HCT116 (cell line): Measurements from ENCODE around the gene SNTG2. TPM values are rescaled to one million over a fixed set of nuclear protein-coding genes. Genes with fewer than 3 reads are reported as not detected.

Source experiments
- ATAC-seq: fragments of 200-7000 bp; cut with Tn5 transposase; 2 replicates; pipeline ENCODE4 v1.9.1; 2020; ENCODE audit warnings: mild to moderate bottlenecking, moderate library complexity
- BruUV-seq: library from RNA; stranded (reverse); fragments of 400-500 nt; replicated peaks from 2 replicates; lab custom pipeline; 2021; lab: Mats Ljungman, UMichigan
- CTCF ChIA-PET: fragments of 300-600 bp; sonication (Branson Sonifier 250); formaldehyde crosslinking; loops from one replicate; lab custom pipeline; 2021; ENCODE audit warnings: antibody characterized with exemption; lab: Charles Lee
- POLR2A ChIA-PET: fragments of 300-600, 350-600 bp; sonication (Branson Sonifier 250); formaldehyde crosslinking; loops from one replicate; lab custom pipeline; 2021; ENCODE audit warnings: antibody characterized with exemption; lab: Charles Lee
- RAD21 ChIA-PET, 2 experiments: fragments of 300-600 bp; sonication (Branson Sonifier 250); formaldehyde crosslinking; loops; one replicate each; lab custom pipeline; 2023; ENCODE audit warnings: low total read pairs in 2 of 2; ENCODE audit not compliant: uncharacterized antibody in 2 of 2, unreplicated experiment in 2 of 2, low non-redundant PET in 1 of 2; lab: Charles Lee
- DNase-seq: peaks from one replicate; pipeline ENCODE4 v3.0.0-alpha.2; 2010; ENCODE audit warnings: low read depth, low spot score
- H2AFZ ChIP-seq: fragments of 200-600 bp; shearing (Covaris generic), sonication (generic); 2 replicates; pipeline ENCODE4 v1.6.1; 2017; ENCODE audit warnings: low read depth, mixed run types, mixed read lengths, antibody characterized with exemption, low read length; ENCODE audit not compliant: poor library complexity, severe bottlenecking
- H3K27ac ChIP-seq: 2 replicates; pipeline ENCODE4 v1.5.1; 2012; ENCODE audit warnings: low read depth, low read length
- H3K27me3 ChIP-seq: fragments of 200-600 bp; sonication (generic); 2 replicates; pipeline ENCODE4 v1.6.1; 2016; ENCODE audit warnings: mixed run types, low read length, mixed read lengths; ENCODE audit not compliant: insufficient read depth
- H3K36me3 ChIP-seq, 2 experiments: fragments of 200-500 bp in 1 of 2; fragments of 200-600 bp in 1 of 2; sonication (Bioruptor generic) in 1 of 2; sonication (generic) in 1 of 2; 2 replicates each; pipeline versions ENCODE4 v1.5.1 to v1.6.1; 2014 to 2016; ENCODE audit warnings: low read length in 2 of 2, inconsistent platforms in 1 of 2, mixed read lengths in 1 of 2, mixed run types in 1 of 2; ENCODE audit not compliant: insufficient read depth in 2 of 2, control insufficient read depth in 1 of 2
- H3K4me1 ChIP-seq, 2 experiments: fragments of 200-600 bp in 1 of 2; sonication (generic) in 1 of 2; 2 replicates each; pipeline versions ENCODE4 v1.5.1 to v1.6.1; 2012 to 2017; ENCODE audit warnings: low read length in 2 of 2, inconsistent platforms in 1 of 2, mild to moderate bottlenecking in 1 of 2, mixed read lengths in 1 of 2, mixed run types in 1 of 2, moderate library complexity in 1 of 2; ENCODE audit not compliant: insufficient read depth in 2 of 2, control insufficient read depth in 1 of 2
- H3K4me2 ChIP-seq: fragments of 200-600 bp; sonication (generic); 2 replicates; pipeline ENCODE4 v1.6.1; 2017; ENCODE audit warnings: mixed run types, low read length, mixed read lengths
- H3K4me3 ChIP-seq, 2 experiments: fragments of 200-600 bp in 1 of 2; sonication (generic) in 1 of 2; replicated peaks in 1 of 2; 2 replicates each; pipeline ENCODE4 v1.5.1; 2011 to 2016; ENCODE audit warnings: low read length in 2 of 2, control low read depth in 1 of 2, low read depth in 1 of 2, mild to moderate bottlenecking in 1 of 2, mixed read lengths in 1 of 2, mixed run types in 1 of 2
- H3K79me2 ChIP-seq: fragments of 200-600 bp; sonication (generic); 2 replicates; pipeline ENCODE4 v1.6.1; 2017; ENCODE audit warnings: mild to moderate bottlenecking, mixed run types, low read length, moderate library complexity, mixed read lengths; ENCODE audit not compliant: insufficient read depth
- H3K9ac ChIP-seq: fragments of 200-600 bp; sonication (generic); 2 replicates; pipeline ENCODE4 v1.6.1; 2016; ENCODE audit warnings: low read length, mixed read lengths
- H3K9me2 ChIP-seq: fragments of 200-600 bp; sonication (generic), shearing (Covaris generic); 2 replicates; pipeline ENCODE4 v1.6.1; 2017; ENCODE audit warnings: mixed run types, mild to moderate bottlenecking, moderate library complexity; ENCODE audit not compliant: insufficient read depth
- H3K9me3 ChIP-seq, 2 experiments: fragments of 200-500 bp in 1 of 2; fragments of 200-600 bp in 1 of 2; sonication (Bioruptor generic) in 1 of 2; sonication (generic) in 1 of 2; 2 replicates each; pipeline ENCODE4 v1.6.1; 2014 to 2017; ENCODE audit warnings: low read length in 2 of 2, mixed read lengths in 2 of 2, inconsistent platforms in 1 of 2, low read depth in 1 of 2, mild to moderate bottlenecking in 1 of 2, mixed run types in 1 of 2, moderate library complexity in 1 of 2; ENCODE audit not compliant: control insufficient read depth in 1 of 2, insufficient read depth in 1 of 2
- H4K20me1 ChIP-seq: fragments of 200-600 bp; sonication (generic), shearing (Covaris generic); 2 replicates; pipeline ENCODE4 v1.6.1; 2017; ENCODE audit warnings: mixed run types, mild to moderate bottlenecking, moderate library complexity; ENCODE audit not compliant: insufficient read depth
- CBX3 ChIP-seq: IDR thresholded peaks from 2 replicates; pipeline ENCODE4 v1.6.1; 2012; ENCODE audit warnings: low read depth
- EGR1 ChIP-seq: IDR thresholded peaks from 2 replicates; pipeline ENCODE4 v1.6.1; 2012; ENCODE audit warnings: low read depth
- ELF1 ChIP-seq: IDR thresholded peaks from 2 replicates; pipeline ENCODE4 v1.6.1; 2012; ENCODE audit warnings: low read depth, borderline replicate concordance
- JUND ChIP-seq: IDR thresholded peaks from 2 replicates; pipeline ENCODE4 v1.6.1; 2012
- POLR2AphosphoS5 ChIP-seq: IDR thresholded peaks from 2 replicates; pipeline ENCODE4 v1.6.1; 2011; ENCODE audit warnings: mild to moderate bottlenecking, low read depth, low read length, moderate library complexity
- RAD21 ChIP-seq: IDR thresholded peaks from 2 replicates; pipeline ENCODE4 v1.6.1; 2012; ENCODE audit warnings: low read depth, mild to moderate bottlenecking
- SIN3A ChIP-seq: IDR thresholded peaks from 2 replicates; pipeline ENCODE4 v1.6.1; 2012; ENCODE audit warnings: low read depth
- SP1 ChIP-seq: IDR thresholded peaks from 2 replicates; pipeline ENCODE4 v1.6.1; 2012; ENCODE audit warnings: low read depth
- YY1 ChIP-seq: IDR thresholded peaks from 2 replicates; pipeline ENCODE4 v1.6.1; 2011; ENCODE audit warnings: low read length, low read depth, moderate library complexity, mild to moderate bottlenecking; ENCODE audit not compliant: insufficient replicate concordance; ENCODE audit errors: extremely low read depth
- ZFX ChIP-seq: fragments of 450-650 bp; IDR thresholded peaks from 2 replicates; pipeline ENCODE4 v1.6.1; 2017
- intact Hi-C: fragments of 100-400 bp; cut with micrococcal nuclease; formaldehyde crosslinking; loops from 2 replicates; pipeline ENCODE4 v1.10.0; 2022
- total RNA-seq: library from RNA; stranded (reverse); gene quantifications from one replicate; pipeline ENCODE4 v1.2.1, GENCODE V29; 2021; ENCODE audit not compliant: unreplicated experiment
- TF ChIP-seq, protein P1 (sequence below), 3 experiments: fragments of 200-600 bp in 1 of 3; sonication (generic) in 1 of 3; IDR thresholded peaks in 2 of 3; conservative IDR thresholded peaks in 1 of 3; 2 replicates each; pipeline ENCODE4 v1.5.1; 2012 to 2017; ENCODE audit warnings: low read depth in 2 of 3, low read length in 2 of 3, antibody characterized with exemption in 1 of 3, borderline replicate concordance in 1 of 3, control low read depth in 1 of 3, mild to moderate bottlenecking in 1 of 3, mixed read lengths in 1 of 3, mixed run types in 1 of 3, moderate library complexity in 1 of 3; ENCODE audit not compliant: insufficient read depth in 1 of 3
- TF ChIP-seq, protein P2 (sequence below): IDR thresholded peaks from 2 replicates; pipeline ENCODE4 v1.6.1; 2012
- TF ChIP-seq, protein P3 (sequence below): IDR thresholded peaks from 2 replicates; pipeline ENCODE4 v1.6.1; 2012
- TF ChIP-seq, protein P4 (sequence below): IDR thresholded peaks from 2 replicates; pipeline ENCODE4 v1.6.1; 2012; ENCODE audit warnings: low read depth
- TF ChIP-seq, protein P5 (sequence below): IDR thresholded peaks from 2 replicates; pipeline ENCODE4 v1.6.1; 2011; ENCODE audit warnings: mild to moderate bottlenecking, low read length, moderate library complexity; ENCODE audit not compliant: insufficient replicate concordance; ENCODE audit errors: extremely low read depth

The SNTG2 gene
- total RNA-seq, 1 experiment from 2014 or later: not detected

DNA sequence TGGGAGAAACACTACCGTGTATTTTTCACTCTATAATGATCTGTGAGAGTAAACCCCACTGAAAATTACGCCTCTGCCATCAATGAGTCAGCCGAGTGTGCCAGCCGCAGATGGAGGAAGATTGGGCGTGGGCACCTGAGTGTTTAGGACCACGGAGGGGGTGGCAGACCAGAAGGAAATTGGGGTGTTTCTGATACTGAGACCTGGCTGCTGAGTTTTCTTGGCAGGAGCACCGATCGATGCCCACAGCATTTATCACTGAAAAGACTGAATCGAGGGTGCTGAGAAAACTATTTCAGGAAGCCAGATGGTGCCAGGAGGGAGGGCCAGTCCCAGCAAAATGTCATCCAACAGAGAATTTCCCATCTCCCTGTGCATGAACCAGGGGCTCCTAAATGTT, 370.7 kb downstream of the SNTG2 start (continued):
- TF ChIP-seq, protein P1, sequence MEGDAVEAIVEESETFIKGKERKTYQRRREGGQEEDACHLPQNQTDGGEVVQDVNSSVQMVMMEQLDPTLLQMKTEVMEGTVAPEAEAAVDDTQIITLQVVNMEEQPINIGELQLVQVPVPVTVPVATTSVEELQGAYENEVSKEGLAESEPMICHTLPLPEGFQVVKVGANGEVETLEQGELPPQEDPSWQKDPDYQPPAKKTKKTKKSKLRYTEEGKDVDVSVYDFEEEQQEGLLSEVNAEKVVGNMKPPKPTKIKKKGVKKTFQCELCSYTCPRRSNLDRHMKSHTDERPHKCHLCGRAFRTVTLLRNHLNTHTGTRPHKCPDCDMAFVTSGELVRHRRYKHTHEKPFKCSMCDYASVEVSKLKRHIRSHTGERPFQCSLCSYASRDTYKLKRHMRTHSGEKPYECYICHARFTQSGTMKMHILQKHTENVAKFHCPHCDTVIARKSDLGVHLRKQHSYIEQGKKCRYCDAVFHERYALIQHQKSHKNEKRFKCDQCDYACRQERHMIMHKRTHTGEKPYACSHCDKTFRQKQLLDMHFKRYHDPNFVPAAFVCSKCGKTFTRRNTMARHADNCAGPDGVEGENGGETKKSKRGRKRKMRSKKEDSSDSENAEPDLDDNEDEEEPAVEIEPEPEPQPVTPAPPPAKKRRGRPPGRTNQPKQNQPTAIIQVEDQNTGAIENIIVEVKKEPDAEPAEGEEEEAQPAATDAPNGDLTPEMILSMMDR (IDR thresholded peaks at IDR 0.05 in 2 of 3, conservative IDR thresholded peaks at IDR 0.05 in 1 of 3; ENCODE audit: borderline replicate concordance in 1 of 3, insufficient read depth in 1 of 3, low read depth in 2 of 3, low read length in 2 of 3): no peak
- TF ChIP-seq ZFX: no peak
- TF ChIP-seq, protein P2, sequence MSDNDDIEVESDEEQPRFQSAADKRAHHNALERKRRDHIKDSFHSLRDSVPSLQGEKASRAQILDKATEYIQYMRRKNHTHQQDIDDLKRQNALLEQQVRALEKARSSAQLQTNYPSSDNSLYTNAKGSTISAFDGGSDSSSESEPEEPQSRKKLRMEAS: no peak
- TF ChIP-seq EGR1: no peak
- TF ChIP-seq, protein P3, sequence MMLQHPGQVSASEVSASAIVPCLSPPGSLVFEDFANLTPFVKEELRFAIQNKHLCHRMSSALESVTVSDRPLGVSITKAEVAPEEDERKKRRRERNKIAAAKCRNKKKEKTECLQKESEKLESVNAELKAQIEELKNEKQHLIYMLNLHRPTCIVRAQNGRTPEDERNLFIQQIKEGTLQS: no peak
- TF ChIP-seq POLR2AphosphoS5: no peak
- no peak for TF ChIP-seq YY1
- TF ChIP-seq JUND: no peak

DNA sequence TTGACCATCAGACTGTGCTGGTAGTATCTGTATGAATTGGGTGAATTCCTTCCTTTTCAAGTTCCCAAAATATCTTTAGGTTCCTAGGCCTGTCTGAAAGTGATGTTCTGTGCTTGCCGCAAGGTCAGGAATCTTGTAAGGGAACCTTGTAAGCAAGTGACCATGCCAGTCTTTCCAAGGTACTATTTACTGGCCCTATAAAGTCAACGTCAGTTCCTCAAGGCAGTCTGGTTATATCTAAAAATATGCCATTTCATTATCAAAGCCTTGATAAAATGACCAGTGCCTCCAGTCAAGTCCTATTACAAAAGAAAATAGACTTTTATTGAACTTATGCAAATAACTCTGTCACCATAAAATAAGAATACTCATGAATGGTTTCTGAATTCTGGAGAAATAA, 374.2 kb downstream of the SNTG2 start:
- ATAC-seq (no peak), DNase-seq (no peak)
- Histone ChIP-seq H4K20me1 (no peaks in the 10 kb centered on the region), H3K27ac (no peak overlapping the region), H3K27me3 (no peaks in the 10 kb centered on the region), H3K4me2 (no peak overlapping the region), H3K36me3 (no peaks in the 10 kb centered on the region), H3K4me1 (no peaks in the 10 kb centered on the region), H3K79me2 (no peaks in the 10 kb centered on the region), H2AFZ (no peak overlapping the region), H3K4me3 (no peak overlapping the region), H3K9me2 (no peaks in the 10 kb centered on the region), H3K9me3 (no peaks in the 10 kb centered on the region), H3K9ac (no peak overlapping the region)
- ChIA-PET RAD21 (no interaction called here), POLR2A (no interaction called here), CTCF (no interaction called here)
- intact Hi-C loops: no loop called here
- no TSS peak for BruUV-seq
- no peak for TF ChIP-seq SP1
- TF ChIP-seq, protein P2: no peak
- TF ChIP-seq, protein P4, sequence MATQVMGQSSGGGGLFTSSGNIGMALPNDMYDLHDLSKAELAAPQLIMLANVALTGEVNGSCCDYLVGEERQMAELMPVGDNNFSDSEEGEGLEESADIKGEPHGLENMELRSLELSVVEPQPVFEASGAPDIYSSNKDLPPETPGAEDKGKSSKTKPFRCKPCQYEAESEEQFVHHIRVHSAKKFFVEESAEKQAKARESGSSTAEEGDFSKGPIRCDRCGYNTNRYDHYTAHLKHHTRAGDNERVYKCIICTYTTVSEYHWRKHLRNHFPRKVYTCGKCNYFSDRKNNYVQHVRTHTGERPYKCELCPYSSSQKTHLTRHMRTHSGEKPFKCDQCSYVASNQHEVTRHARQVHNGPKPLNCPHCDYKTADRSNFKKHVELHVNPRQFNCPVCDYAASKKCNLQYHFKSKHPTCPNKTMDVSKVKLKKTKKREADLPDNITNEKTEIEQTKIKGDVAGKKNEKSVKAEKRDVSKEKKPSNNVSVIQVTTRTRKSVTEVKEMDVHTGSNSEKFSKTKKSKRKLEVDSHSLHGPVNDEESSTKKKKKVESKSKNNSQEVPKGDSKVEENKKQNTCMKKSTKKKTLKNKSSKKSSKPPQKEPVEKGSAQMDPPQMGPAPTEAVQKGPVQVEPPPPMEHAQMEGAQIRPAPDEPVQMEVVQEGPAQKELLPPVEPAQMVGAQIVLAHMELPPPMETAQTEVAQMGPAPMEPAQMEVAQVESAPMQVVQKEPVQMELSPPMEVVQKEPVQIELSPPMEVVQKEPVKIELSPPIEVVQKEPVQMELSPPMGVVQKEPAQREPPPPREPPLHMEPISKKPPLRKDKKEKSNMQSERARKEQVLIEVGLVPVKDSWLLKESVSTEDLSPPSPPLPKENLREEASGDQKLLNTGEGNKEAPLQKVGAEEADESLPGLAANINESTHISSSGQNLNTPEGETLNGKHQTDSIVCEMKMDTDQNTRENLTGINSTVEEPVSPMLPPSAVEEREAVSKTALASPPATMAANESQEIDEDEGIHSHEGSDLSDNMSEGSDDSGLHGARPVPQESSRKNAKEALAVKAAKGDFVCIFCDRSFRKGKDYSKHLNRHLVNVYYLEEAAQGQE: no peak
- TF ChIP-seq, protein P1 (IDR thresholded peaks at IDR 0.05 in 2 of 3, conservative IDR thresholded peaks at IDR 0.05 in 1 of 3; ENCODE audit: borderline replicate concordance in 1 of 3, insufficient read depth in 1 of 3, low read depth in 2 of 3, low read length in 2 of 3): no peak
- TF ChIP-seq, protein P5, sequence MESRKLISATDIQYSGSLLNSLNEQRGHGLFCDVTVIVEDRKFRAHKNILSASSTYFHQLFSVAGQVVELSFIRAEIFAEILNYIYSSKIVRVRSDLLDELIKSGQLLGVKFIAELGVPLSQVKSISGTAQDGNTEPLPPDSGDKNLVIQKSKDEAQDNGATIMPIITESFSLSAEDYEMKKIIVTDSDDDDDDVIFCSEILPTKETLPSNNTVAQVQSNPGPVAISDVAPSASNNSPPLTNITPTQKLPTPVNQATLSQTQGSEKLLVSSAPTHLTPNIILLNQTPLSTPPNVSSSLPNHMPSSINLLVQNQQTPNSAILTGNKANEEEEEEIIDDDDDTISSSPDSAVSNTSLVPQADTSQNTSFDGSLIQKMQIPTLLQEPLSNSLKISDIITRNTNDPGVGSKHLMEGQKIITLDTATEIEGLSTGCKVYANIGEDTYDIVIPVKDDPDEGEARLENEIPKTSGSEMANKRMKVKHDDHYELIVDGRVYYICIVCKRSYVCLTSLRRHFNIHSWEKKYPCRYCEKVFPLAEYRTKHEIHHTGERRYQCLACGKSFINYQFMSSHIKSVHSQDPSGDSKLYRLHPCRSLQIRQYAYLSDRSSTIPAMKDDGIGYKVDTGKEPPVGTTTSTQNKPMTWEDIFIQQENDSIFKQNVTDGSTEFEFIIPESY: no peak
- no peak for TF ChIP-seq CBX3
- TF ChIP-seq RAD21: no peak
- TF ChIP-seq ELF1: no peak
- TF ChIP-seq SIN3A: no peak
